SU-DHL-6 (cell line): Measurements from ENCODE around the gene HAPLN1.

Source experiments
- EZH2phosphoT487 ChIP-seq: fragments of 200-600 bp; sonication (generic), shearing (Covaris generic); conservative IDR thresholded peaks from 2 replicates; pipeline ENCODE4 v1.6.1; 2018; ENCODE audit warnings: mild to moderate bottlenecking, antibody characterized with exemption, low read length, moderate library complexity, mixed read lengths
- TF ChIP-seq, protein P1 (sequence below): fragments of 200-600 bp; sonication (generic); IDR thresholded peaks from one replicate; pipeline ENCODE4 v1.5.1; 2017; ENCODE audit warnings: antibody characterized with exemption, mild to moderate bottlenecking, low read length, moderate library complexity; ENCODE audit not compliant: insufficient read depth, poor library complexity, severe bottlenecking

DNA sequence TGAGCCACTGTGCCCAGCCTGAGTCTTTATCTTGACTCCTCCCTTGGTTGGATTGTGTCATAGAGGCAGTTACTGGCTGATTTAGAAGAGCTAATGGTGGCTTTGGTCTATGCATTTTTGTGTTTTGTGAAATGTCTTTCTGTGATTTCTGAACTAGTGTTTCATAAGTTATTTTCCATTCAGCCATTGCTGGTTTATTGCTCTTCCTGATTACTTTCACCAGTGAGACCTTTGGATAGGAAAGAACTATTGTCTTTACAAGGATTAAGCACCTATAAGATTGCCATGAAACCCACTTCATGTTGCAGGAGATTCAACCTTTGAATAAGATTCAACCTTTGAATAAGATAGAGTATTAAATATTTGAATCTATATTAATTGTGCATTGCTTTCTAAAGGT lies 8.7 kb upstream of the HAPLN1 start:
- TF ChIP-seq, protein P1, sequence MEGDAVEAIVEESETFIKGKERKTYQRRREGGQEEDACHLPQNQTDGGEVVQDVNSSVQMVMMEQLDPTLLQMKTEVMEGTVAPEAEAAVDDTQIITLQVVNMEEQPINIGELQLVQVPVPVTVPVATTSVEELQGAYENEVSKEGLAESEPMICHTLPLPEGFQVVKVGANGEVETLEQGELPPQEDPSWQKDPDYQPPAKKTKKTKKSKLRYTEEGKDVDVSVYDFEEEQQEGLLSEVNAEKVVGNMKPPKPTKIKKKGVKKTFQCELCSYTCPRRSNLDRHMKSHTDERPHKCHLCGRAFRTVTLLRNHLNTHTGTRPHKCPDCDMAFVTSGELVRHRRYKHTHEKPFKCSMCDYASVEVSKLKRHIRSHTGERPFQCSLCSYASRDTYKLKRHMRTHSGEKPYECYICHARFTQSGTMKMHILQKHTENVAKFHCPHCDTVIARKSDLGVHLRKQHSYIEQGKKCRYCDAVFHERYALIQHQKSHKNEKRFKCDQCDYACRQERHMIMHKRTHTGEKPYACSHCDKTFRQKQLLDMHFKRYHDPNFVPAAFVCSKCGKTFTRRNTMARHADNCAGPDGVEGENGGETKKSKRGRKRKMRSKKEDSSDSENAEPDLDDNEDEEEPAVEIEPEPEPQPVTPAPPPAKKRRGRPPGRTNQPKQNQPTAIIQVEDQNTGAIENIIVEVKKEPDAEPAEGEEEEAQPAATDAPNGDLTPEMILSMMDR = no peak
- TF ChIP-seq EZH2phosphoT487 = no peak
